Bronchial epithelial cell (primary cell): Measurements from ENCODE around the gene PRKAG2. TPM values are rescaled to one million over a fixed set of nuclear protein-coding genes. Genes with fewer than 3 reads are reported as not detected.

Experiments used
- DNase-seq: peaks from one replicate; pipeline ENCODE4 v3.0.0-alpha.2; 2010; ENCODE audit warnings: low read depth
- FAIRE-seq: peaks from 2 replicates; lab custom pipeline; 2011; peaks lifted over from hg19 to GRCh38; lab: Jason Lieb, UNC
- H3K27me3 ChIP-seq: 2 replicates; pipeline ENCODE4 v1.5.1; 2011; ENCODE audit warnings: low read length; ENCODE audit not compliant: control insufficient read depth, insufficient read depth
- H3K36me3 ChIP-seq: 2 replicates; pipeline ENCODE4 v1.5.1; 2011; ENCODE audit warnings: low read length; ENCODE audit not compliant: control insufficient read depth, insufficient read depth
- H3K4me3 ChIP-seq: 2 replicates; pipeline ENCODE4 v1.5.1; 2011; ENCODE audit warnings: mild to moderate bottlenecking, low read depth, low read length, control low read depth
- total RNA-seq: library from RNA; depleted of rRNA; stranded (reverse); fragments of >200 nt; gene quantifications from 2 replicates; pipeline ENCODE4 v1.2.1, GENCODE V29; 2014
- TF ChIP-seq, protein P1 (sequence below): IDR thresholded peaks from 2 replicates; pipeline ENCODE4 v1.5.1; 2011; ENCODE audit warnings: mild to moderate bottlenecking, moderate library complexity, low read length, control low read depth, inconsistent platforms; ENCODE audit not compliant: insufficient read depth, severe bottlenecking

PRKAG2 gene
- total RNA-seq, 1 donor from 2014 or later: 24.5 TPM

DNA sequence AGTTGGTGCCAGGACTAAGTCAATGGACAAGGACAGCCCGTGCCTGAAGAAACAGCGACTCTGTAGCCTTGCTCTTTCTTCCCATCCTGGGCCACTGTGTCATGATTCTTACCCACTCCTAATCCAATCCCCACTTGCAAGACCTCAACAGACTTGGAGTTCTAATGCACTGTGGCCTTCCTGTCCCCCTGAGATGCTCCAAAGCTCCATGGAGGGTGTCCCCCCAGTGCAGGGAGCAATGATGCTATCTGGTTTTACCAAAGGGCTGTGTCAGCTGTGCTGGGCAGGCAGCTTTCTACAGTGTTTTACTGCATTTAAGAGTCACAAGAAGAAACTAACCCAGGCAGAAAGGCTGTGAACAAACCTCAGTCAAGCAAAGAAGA lies 108.1 kb downstream of the PRKAG2 start:
- TF ChIP-seq, protein P1, sequence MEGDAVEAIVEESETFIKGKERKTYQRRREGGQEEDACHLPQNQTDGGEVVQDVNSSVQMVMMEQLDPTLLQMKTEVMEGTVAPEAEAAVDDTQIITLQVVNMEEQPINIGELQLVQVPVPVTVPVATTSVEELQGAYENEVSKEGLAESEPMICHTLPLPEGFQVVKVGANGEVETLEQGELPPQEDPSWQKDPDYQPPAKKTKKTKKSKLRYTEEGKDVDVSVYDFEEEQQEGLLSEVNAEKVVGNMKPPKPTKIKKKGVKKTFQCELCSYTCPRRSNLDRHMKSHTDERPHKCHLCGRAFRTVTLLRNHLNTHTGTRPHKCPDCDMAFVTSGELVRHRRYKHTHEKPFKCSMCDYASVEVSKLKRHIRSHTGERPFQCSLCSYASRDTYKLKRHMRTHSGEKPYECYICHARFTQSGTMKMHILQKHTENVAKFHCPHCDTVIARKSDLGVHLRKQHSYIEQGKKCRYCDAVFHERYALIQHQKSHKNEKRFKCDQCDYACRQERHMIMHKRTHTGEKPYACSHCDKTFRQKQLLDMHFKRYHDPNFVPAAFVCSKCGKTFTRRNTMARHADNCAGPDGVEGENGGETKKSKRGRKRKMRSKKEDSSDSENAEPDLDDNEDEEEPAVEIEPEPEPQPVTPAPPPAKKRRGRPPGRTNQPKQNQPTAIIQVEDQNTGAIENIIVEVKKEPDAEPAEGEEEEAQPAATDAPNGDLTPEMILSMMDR: no peak
- peaks cover 4% of the 10 kb centered on the region for H3K27me3 ChIP-seq
- no peak overlapping the region for H3K4me3 ChIP-seq
- DNase-seq (no peak), FAIRE-seq (no peak)
- no peaks in the 10 kb centered on the region for H3K36me3 ChIP-seq

DNA sequence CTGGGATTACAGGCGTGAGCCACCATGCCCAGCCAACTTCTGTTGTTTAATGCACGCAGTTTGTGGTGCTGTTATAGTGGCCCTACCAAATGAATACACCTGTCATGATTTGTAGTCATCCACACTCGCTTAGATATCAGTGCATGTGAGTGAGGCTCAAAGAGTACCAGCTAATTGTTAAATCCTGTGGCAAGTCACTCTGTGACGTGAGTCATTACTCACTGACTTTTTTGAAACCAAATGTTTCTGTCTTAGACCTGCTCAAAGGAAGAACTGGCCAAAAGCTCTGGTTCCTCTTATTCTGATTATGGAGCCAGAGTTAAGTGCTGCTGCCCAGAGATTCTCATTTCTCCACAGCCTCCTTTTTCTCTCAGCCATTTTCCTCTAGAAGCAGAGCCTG lies 109.4 kb downstream of the PRKAG2 start:
- FAIRE-seq (no peak), DNase-seq (no peak)
- TF ChIP-seq, protein P1: no peak
- no peaks in the 10 kb centered on the region for H3K36me3 ChIP-seq
- H3K27me3 ChIP-seq: peaks cover 5% of the 10 kb centered on the region
- H3K4me3 ChIP-seq: no peak overlapping the region

DNA sequence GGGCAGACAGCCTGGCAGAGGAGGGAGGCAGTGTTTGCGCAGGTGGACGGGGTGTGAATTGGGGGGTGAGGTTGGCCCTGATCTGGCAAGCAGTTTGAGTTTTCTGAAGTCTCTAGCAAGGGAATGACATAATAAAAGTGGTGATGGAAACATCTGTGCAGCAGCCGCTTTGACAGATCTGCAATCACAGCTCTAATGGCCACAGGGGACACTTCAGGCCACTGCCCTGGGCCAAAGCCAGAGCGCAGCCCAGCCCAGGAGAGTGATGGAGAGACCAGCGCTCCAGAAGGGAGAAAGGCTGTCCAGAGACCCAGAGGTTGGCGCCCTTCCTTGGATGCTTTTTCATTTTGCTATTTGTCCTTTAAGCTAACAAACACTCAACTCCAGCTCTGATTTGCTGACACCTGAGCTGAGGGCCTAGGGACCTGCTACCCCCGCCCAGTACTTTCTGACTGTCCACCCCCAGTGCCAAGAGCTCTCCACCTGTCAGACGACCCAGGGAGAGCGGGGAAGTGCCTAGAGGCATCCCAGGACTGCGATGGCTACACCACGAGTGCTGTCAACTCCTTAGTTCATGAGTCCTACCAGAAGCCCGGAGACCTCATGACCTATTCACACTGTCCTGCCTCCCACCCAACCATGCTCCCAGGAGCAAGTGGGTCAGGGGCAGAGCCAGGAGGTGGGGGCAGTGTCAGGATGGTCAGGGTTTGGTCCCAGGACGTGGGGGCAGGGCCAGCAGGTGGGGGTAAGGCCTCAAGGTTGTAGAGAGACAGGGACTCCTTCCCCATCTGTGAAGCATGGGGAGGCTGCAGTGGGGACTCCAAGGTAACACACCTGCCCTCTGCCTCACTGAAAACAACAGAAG lies 112.6 kb downstream of the PRKAG2 start:
- FAIRE-seq (no peak), DNase-seq (no peak)
- TF ChIP-seq, protein P1: no peak
- Histone ChIP-seq H3K27me3 (peaks cover 5% of the 10 kb centered on the region), H3K4me3 (no peak overlapping the region), H3K36me3 (no peaks in the 10 kb centered on the region)

DNA sequence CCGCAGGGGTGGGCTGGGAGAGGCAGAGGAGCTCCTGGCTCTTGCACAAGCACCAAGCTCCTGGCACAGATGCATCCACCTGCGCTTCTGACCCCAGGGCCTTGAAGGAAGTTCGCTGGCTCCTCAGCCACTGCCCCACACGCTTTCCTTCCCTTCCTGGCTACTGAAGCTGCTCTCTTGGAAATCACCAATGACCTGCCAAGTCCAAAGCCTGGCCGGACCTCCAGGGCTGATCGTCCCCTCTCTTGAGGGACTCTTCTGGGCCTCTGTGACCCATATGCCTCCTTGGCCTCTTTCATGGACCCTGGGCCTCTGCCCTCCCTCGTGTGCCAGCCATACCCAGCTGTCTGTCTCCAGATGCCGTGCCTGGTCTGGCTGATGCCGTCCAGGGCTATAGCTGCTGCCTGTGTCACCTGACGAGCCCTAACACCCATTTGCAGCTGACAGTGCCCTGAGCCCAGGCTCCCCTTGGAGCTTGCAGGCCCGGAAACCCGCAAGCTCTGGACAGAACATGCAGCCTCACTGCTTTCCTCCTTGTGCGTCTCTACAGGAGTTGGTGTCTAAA lies 113.4 kb downstream of the PRKAG2 start:
- Histone ChIP-seq H3K27me3 (peaks cover 4% of the 10 kb centered on the region), H3K4me3 (no peak overlapping the region), H3K36me3 (no peaks in the 10 kb centered on the region)
- no peak for FAIRE-seq
- no peak for DNase-seq
- TF ChIP-seq, protein P1: no peak

DNA sequence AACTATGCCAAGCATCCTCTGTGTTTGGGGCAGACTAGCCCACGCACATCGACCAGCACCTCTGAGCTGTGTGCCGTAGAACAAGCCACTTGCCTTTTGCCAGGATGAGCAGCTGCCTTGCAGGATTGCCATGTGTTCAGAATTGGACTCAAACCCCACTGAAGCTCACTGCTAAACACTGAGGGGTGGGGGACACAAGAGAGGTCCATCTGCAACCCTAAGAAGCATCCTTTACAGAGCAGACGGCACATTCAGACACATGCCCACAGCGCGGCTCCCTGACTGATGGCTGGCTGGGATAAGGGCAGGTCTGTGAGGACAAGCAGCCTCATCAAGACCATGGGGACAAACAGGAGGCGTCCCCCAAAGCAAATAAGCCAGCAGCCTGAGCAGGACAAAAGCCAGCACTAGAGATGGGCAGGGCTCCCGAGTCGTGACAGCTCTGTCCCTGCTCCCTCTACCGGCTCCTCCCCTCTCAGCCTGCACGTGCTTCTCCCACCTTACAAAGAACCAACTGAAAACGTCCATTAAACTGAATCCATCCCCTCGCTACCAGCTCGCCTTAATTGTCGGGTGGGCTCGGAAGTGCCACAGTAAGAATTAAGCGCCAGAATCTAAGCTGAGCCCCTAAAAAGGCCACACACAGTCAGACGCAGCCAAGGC lies 114.2 kb downstream of the PRKAG2 start:
- DNase-seq: no peak
- Histone ChIP-seq H3K27me3 (peaks cover 4% of the 10 kb centered on the region), H3K36me3 (no peaks in the 10 kb centered on the region), H3K4me3 (no peak overlapping the region)
- TF ChIP-seq, protein P1: no peak
- FAIRE-seq: no peak
